ENCODE data around the gene MYLK.

DNA sequence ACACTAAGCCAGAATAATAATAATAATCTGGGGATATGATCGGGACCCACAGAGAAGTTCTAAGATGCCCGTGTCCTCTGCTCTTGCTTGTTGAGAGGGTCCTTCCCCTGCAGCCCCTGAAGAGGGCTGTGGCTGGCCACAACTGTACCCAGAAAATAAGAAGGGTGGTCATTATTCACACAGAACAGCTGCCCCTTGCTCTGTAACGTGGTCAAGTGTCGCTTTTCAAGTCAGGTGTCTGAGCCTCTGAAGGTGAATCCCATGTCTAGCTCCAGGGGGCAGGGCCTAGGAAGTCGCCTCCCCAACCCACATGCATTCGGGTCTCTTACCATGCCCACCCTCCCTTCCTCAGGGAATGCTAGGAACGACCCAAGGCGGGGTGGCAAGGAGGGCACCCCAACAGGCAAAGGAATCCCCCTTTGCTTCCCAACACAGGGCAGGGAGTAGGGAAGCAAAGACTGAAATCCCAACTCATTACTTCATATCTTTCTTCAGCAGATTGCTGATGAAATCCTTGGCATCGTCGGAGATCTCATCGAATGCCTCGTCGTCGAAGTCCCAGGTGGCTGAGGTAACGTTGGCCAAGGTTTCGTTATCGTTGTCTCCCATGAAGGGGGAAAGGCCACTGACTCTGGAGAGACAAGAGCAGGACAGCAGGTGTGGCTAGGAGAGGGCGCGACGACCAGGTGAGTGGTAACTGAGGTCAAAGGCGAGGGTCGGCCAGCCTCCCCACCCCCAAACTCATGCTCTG, 255.0 kb downstream of the MYLK start:
- no peak for TF ChIP-seq EZH2 (IDR thresholded peaks at IDR 0.05; ENCODE audit: borderline replicate concordance, insufficient read depth, low read depth, low read length, poor library complexity, severe bottlenecking)
- TF ChIP-seq, protein P1, sequence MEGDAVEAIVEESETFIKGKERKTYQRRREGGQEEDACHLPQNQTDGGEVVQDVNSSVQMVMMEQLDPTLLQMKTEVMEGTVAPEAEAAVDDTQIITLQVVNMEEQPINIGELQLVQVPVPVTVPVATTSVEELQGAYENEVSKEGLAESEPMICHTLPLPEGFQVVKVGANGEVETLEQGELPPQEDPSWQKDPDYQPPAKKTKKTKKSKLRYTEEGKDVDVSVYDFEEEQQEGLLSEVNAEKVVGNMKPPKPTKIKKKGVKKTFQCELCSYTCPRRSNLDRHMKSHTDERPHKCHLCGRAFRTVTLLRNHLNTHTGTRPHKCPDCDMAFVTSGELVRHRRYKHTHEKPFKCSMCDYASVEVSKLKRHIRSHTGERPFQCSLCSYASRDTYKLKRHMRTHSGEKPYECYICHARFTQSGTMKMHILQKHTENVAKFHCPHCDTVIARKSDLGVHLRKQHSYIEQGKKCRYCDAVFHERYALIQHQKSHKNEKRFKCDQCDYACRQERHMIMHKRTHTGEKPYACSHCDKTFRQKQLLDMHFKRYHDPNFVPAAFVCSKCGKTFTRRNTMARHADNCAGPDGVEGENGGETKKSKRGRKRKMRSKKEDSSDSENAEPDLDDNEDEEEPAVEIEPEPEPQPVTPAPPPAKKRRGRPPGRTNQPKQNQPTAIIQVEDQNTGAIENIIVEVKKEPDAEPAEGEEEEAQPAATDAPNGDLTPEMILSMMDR (IDR thresholded peaks at IDR 0.05) = no peak

Data from B cell (primary cell).